ENCODE measurements around the gene BTBD10.

DNA sequence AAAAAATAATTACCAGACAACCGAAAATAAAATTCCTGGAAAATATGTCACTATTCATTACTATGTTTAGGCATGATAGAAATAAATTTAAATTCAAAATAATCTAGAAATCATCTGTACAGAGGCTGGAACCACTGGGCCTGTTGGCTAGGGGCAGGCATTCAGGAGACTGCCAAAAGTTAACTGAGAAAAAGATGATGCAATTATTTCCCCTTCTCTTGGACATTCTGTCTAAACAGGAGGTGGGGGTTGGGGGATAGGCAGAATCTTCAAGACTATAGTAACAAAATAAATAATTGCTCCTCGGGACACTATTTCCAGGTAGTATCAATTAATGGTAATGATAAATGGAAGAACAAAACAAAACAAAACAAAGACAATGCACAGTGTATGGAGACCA lies 14.1 kb downstream of the BTBD10 start:
- TF ChIP-seq GATA2 (IDR thresholded peaks at IDR 0.05; ENCODE audit: low read depth, low read length) (no peak), GATA3 (IDR thresholded peaks at IDR 0.05; ENCODE audit: low read depth, low read length) (no peak)
